22Rv1 (cell line): ENCODE measurements around the gene DTHD1.

Source experiments
- H3K27ac ChIP-seq: fragments of 450-650 bp; 2 replicates; pipeline ENCODE4 v1.5.1; 2017
- CTCF ChIP-seq: fragments of 450-650 bp; IDR thresholded peaks from 2 replicates; pipeline ENCODE4 v1.5.1; 2017; ENCODE audit warnings: mild to moderate bottlenecking
- ZFX ChIP-seq: fragments of 450-650 bp; IDR thresholded peaks from 2 replicates; pipeline ENCODE4 v1.6.1; 2017; ENCODE audit warnings: antibody characterized with exemption, borderline replicate concordance

The DTHD1 gene

GRCh38 chr4:36313301-36313700 is 31.9 kb downstream of the DTHD1 start:
- no peak for TF ChIP-seq CTCF
- no peak for TF ChIP-seq ZFX
- H3K27ac ChIP-seq, result no peak overlapping the region

- no peak overlapping the region for H3K27ac ChIP-seq
- TF ChIP-seq ZFX, result no peak
- no peak for TF ChIP-seq CTCF
Measured at GRCh38 chr4:36313703-36314102, 32.3 kb downstream of the DTHD1 start.

- no peak overlapping the region for H3K27ac ChIP-seq
- TF ChIP-seq CTCF (no peak), ZFX (no peak)
Measured at GRCh38 chr4:36316607-36317006, 35.2 kb downstream of the DTHD1 start.

GRCh38 chr4:36317721-36318120 is 36.3 kb downstream of the DTHD1 start:
- H3K27ac ChIP-seq, result no peak overlapping the region
- TF ChIP-seq CTCF, result no peak
- TF ChIP-seq ZFX, result no peak

- no peak overlapping the region for H3K27ac ChIP-seq
- no peak for TF ChIP-seq CTCF
- no peak for TF ChIP-seq ZFX
Measured at GRCh38 chr4:36320117-36320896, 38.9 kb downstream of the DTHD1 start.

GRCh38 chr4:36321176-36321575 is 39.8 kb downstream of the DTHD1 start:
- TF ChIP-seq CTCF, result no peak
- no peak overlapping the region for H3K27ac ChIP-seq

- no peak overlapping the region for H3K27ac ChIP-seq
- TF ChIP-seq CTCF, result no peak
- TF ChIP-seq ZFX, result no peak
Measured at GRCh38 chr4:36322921-36323354, 41.5 kb downstream of the DTHD1 start.
